Measurements from ENCODE around the gene NNAT. TPM values are rescaled to one million over a fixed set of nuclear protein-coding genes. Genes with fewer than 3 reads are reported as not detected.

The NNAT gene
- total RNA-seq, 1 donor from 2014 or later, result 27.3 TPM

GRCh38 chr20:37564388-37565133 is 43.5 kb downstream of the NNAT start:
- DNase-seq (ENCODE audit: low spot score), result peak; percentile 89

DNA sequence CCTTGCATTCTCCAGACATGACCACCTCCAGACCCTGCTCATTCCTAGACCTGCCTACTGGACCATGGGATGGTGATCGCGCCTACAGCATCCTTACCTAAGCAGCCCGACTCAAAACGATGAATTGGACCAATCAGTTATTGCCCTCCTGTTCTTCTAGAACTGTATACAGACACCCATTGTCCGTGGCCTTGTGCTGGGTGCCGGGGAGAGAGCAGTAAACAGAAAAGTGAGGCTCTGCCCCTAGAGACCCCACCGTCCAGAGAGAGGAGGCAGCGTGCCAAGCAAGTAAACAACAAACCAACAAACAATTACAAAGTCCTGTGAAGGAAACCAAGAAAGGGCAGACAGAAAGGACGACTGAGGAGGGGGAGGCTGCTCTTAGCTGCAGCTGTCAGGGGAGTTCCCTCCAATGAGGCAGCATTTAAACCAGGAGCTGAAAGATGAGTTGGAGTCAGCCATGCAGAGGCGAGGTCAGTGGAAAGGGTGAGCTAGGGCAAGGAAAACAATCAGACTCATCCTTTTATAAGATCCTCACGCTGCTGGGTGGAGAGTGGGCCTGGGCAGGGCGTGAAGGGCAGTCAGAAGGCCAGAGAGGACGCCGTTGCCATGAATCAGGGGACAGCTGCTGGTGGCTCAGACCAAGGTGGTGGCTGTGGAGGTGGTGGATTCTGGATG is 44.2 kb downstream of the NNAT start:
- peak; percentile 68 for DNase-seq (ENCODE audit: low spot score)

- peak; percentile 35 for DNase-seq (ENCODE audit: low spot score)
Observed at GRCh38 chr20:37566590-37567330, 45.7 kb downstream of the NNAT start.

- DNase-seq (ENCODE audit: low spot score), result peak; percentile 60
Observed at GRCh38 chr20:37567331-37567665, 46.2 kb downstream of the NNAT start.

- DNase-seq (ENCODE audit: low spot score), result peak; percentile 30
Observed at GRCh38 chr20:37567671-37568588, 46.9 kb downstream of the NNAT start.

GRCh38 chr20:37570419-37570818 is 49.4 kb downstream of the NNAT start:
- no peak for DNase-seq (ENCODE audit: low spot score)

DNA sequence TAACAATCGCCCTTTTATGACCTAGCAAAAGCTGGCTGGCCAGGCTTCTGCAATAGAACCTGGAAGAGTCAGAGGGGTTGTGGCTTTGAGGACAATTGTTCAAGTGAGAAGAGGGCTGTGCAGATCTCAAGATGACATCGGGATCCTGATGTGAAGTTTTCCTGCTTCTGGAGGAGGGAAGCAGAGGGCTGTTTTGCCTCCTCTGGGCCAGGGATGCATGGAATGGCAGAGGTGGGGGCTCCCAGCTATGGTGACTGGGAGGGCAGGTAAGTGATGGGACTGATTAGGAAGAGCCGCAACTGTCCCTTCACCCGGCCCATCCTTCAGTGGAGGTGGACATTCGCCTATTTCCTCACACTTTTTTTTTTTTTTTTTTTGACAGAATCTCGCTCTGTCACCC is 50.0 kb downstream of the NNAT start:
- peak; percentile 26 for DNase-seq (ENCODE audit: low spot score)

Other genes starting within 250 kb of the NNAT start
- 43.6 TPM for gene MANBAL, start 231.6 kb upstream of the NNAT start, total RNA-seq
- 23.9 TPM for gene SRC, start 175.1 kb upstream of the NNAT start, total RNA-seq
- gene BLCAP, start 6.6 kb downstream of the NNAT start, total RNA-seq, result 148 TPM
- 51.8 TPM for gene CTNNBL1, start 172.8 kb downstream of the NNAT start, total RNA-seq